Kidney epithelial cell (primary cell): ENCODE measurements around the gene SUPT20HL2. TPM values are rescaled to one million over a fixed set of nuclear protein-coding genes. Genes with fewer than 3 reads are reported as not detected.
"Not testable (repeated sequence)": the region's sequence is repeated elsewhere in the genome, so short reads cannot be mapped to it uniquely, and the experiment has no call there.

Experiments
- DNase-seq: peaks from one replicate; pipeline ENCODE4 v3.0.0-alpha.2; 2010; ENCODE audit warnings: low read depth
- H3K27me3 ChIP-seq: 2 replicates; pipeline ENCODE4 v1.6.0; 2011; ENCODE audit warnings: low read length; ENCODE audit not compliant: control insufficient read depth, insufficient read depth
- H3K36me3 ChIP-seq: 2 replicates; pipeline ENCODE4 v1.5.1; 2011; ENCODE audit warnings: low read length; ENCODE audit not compliant: control insufficient read depth, insufficient read depth
- H3K4me3 ChIP-seq: 2 replicates; pipeline ENCODE4 v1.5.1; 2011; ENCODE audit warnings: low read depth, mild to moderate bottlenecking, control low read depth, low read length
- total RNA-seq: library from RNA; depleted of rRNA; stranded (reverse); fragments of >200 nt; gene quantifications from 2 replicates; pipeline ENCODE4 v1.2.3, GENCODE V29; 2015
- TF ChIP-seq, protein P1 (sequence below): IDR thresholded peaks from 2 replicates; pipeline ENCODE4 v1.5.1; 2011; ENCODE audit warnings: mild to moderate bottlenecking, moderate library complexity, low read length, control low read depth, inconsistent platforms; ENCODE audit not compliant: insufficient read depth, poor library complexity, severe bottlenecking

Gene SUPT20HL2
- not detected in 2 replicates for total RNA-seq

GRCh38 chrX:24314019-24314635 lies at the start of gene SUPT20HL2:
SUPT20HL2 (minus strand) TSS chrX:24314069; CDS start chrX:24313315, 754 bp downstream.
- Histone ChIP-seq H3K4me3 (no peak within 1 kb of the TSS), H3K27me3 (peaks cover 3% of the 10 kb centered on the region), H3K36me3 (no peaks in the 10 kb centered on the region)
- no peak for DNase-seq
- TF ChIP-seq, protein P1, sequence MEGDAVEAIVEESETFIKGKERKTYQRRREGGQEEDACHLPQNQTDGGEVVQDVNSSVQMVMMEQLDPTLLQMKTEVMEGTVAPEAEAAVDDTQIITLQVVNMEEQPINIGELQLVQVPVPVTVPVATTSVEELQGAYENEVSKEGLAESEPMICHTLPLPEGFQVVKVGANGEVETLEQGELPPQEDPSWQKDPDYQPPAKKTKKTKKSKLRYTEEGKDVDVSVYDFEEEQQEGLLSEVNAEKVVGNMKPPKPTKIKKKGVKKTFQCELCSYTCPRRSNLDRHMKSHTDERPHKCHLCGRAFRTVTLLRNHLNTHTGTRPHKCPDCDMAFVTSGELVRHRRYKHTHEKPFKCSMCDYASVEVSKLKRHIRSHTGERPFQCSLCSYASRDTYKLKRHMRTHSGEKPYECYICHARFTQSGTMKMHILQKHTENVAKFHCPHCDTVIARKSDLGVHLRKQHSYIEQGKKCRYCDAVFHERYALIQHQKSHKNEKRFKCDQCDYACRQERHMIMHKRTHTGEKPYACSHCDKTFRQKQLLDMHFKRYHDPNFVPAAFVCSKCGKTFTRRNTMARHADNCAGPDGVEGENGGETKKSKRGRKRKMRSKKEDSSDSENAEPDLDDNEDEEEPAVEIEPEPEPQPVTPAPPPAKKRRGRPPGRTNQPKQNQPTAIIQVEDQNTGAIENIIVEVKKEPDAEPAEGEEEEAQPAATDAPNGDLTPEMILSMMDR = no peak

- H3K36me3 ChIP-seq, DNase-seq, H3K27me3 ChIP-seq, H3K4me3 ChIP-seq: not testable (repeated sequence)
These were observed 48.3 kb upstream of the SUPT20HL2 start for GRCh38 chrX:24362089-24362745.

- no peak for DNase-seq
- Histone ChIP-seq H3K4me3 (no peak within 1 kb of the TSS), H3K27me3 (no peaks in the 10 kb centered on the region), H3K36me3 (no peaks in the 10 kb centered on the region)
- TF ChIP-seq, protein P1 = no peak
These were observed 46.4 kb upstream of the SUPT20HL2 start, which contains the start of gene SUPT20HL1 for GRCh38 chrX:24360272-24360671. SUPT20HL1 (plus strand) TSS chrX:24360639; CDS start chrX:24362761, 2,122 bp downstream.

DNA sequence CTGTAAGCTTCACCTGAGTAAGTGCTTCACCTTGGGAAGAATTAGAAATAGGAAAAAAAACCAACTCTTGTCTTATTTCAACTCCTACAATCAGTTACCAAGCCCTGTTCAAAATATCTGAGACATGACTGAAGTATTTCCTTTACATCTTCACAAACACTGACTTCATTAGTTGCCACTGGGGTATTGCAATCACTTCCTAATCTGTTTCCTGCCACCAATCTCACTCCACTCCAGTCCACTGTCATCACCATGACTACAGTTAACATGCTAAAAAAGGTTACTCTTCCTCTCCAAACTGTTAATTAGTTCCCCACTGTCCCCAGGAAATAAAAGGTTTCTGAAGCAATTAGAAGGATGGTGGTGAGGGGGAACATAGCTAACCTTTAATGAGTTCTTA lies 43.2 kb upstream of the SUPT20HL2 start:
- no peaks in the 10 kb centered on the region for H3K27me3 ChIP-seq
- TF ChIP-seq, protein P1 = no peak
- no peak for DNase-seq
- H3K4me3 ChIP-seq = no peak overlapping the region
- H3K36me3 ChIP-seq = no peaks in the 10 kb centered on the region

DNA sequence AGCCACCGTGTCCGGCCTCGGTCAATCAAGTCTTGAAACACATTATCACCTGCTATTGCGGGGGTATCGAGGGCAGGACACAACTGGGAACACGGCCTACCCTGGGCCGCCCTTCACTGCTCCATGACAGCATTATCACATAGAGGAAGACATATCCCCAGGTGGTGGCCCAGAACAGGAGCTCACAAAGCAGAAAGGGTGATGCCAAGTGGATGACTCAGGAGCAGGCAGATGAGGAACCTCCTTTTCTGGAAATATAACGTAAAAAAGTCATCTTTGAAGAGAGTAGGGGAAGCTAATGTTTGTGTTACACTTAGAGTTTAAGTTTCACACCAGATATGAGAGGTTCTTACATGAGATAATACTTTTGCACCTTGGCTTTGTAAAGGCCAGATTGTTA lies 41.2 kb upstream of the SUPT20HL2 start:
- H3K27me3 ChIP-seq = no peaks in the 10 kb centered on the region
- no peak for DNase-seq
- H3K36me3 ChIP-seq = no peaks in the 10 kb centered on the region
- TF ChIP-seq, protein P1 = no peak
- no peak overlapping the region for H3K4me3 ChIP-seq

GRCh38 chrX:24350217-24350616 lies 36.3 kb upstream of the SUPT20HL2 start:
- TF ChIP-seq, protein P1 = no peak
- DNase-seq = no peak
- Histone ChIP-seq H3K36me3 (no peaks in the 10 kb centered on the region), H3K27me3 (no peaks in the 10 kb centered on the region), H3K4me3 (no peak overlapping the region)
